ENCODE results near the gene IFIH1.

- TF ChIP-seq CTCF (IDR thresholded peaks at IDR 0.05) (no peak), POLR2A (IDR thresholded peaks at IDR 0.05) (no peak)
Measured at GRCh38 chr2:162233197-162233596, 85.3 kb downstream of the IFIH1 start.
